IMR-90 (cell line): Measurements from ENCODE around the gene RIMOC1. TPM values are rescaled to one million over a fixed set of nuclear protein-coding genes. Genes with fewer than 3 reads are reported as not detected.

Experiments used
- ATAC-seq: fragments of 200-7000 bp; cut with Tn5 transposase; 2 replicates; pipeline ENCODE4 v1.9.1; 2020; ENCODE audit warnings: low read depth, mild to moderate bottlenecking, moderate library complexity
- BruUV-seq: library from RNA; stranded (reverse); fragments of 400-500 nt; replicated peaks from 2 replicates; lab custom pipeline; 2021; lab: Mats Ljungman, UMichigan
- CTCF ChIA-PET: fragments of 300-600 bp; formaldehyde crosslinking; extraction: SDS; loops from one replicate; lab custom pipeline; 2021; ENCODE audit warnings: antibody characterized with exemption; lab: Yijun Ruan, JAX
- POLR2A ChIA-PET: fragments of 300-600 bp; sonication (Branson Sonifier 250); formaldehyde crosslinking; loops from one replicate; lab custom pipeline; 2022; ENCODE audit warnings: antibody characterized with exemption; ENCODE audit not compliant: unreplicated experiment; lab: Charles Lee
- DNase-seq: peaks from one replicate; pipeline ENCODE4 v3.0.0; 2013
- H2AFZ ChIP-seq: replicated peaks from 2 replicates; pipeline ENCODE3; 2013; ENCODE audit warnings: low read length, mild to moderate bottlenecking; ENCODE audit not compliant: poor library complexity
- H2AK5ac ChIP-seq: 2 replicates; pipeline ENCODE4 v1.6.1; 2013; ENCODE audit warnings: low read depth, low read length, inconsistent platforms
- H2AK9ac ChIP-seq: replicated peaks from 2 replicates; pipeline ENCODE3; 2013; ENCODE audit warnings: mild to moderate bottlenecking, low read depth, low read length, moderate library complexity; ENCODE audit not compliant: poor library complexity
- H2BK120ac ChIP-seq: 2 replicates; pipeline ENCODE4 v1.6.1; 2013; ENCODE audit warnings: low read depth, low read length, inconsistent platforms
- H2BK15ac ChIP-seq: 3 replicates; pipeline ENCODE4 v1.6.1; 2013; ENCODE audit warnings: low read depth, low read length, inconsistent platforms
- H2BK20ac ChIP-seq: 2 replicates; pipeline ENCODE4 v1.6.1; 2013; ENCODE audit warnings: low read depth, mild to moderate bottlenecking, inconsistent platforms, low read length, moderate library complexity
- H2BK5ac ChIP-seq: 2 replicates; pipeline ENCODE4 v1.6.1; 2013; ENCODE audit warnings: mild to moderate bottlenecking, low read depth, low read length, inconsistent platforms; ENCODE audit not compliant: poor library complexity, severe bottlenecking
- H3K14ac ChIP-seq: replicated peaks from 2 replicates; pipeline ENCODE4 v1.6.1; 2013; ENCODE audit warnings: low read depth, low read length, inconsistent platforms
- H3K18ac ChIP-seq: 2 replicates; pipeline ENCODE4 v1.6.1; 2013; ENCODE audit warnings: low read depth, low read length, control low read depth
- H3K23ac ChIP-seq: 2 replicates; pipeline ENCODE4 v1.6.1; 2013; ENCODE audit warnings: low read depth, low read length, inconsistent platforms
- H3K27ac ChIP-seq: 2 replicates; pipeline ENCODE4 v1.5.1; 2013; ENCODE audit warnings: mild to moderate bottlenecking, control low read depth, low read length; ENCODE audit not compliant: insufficient read depth
- H3K27me3 ChIP-seq: 2 replicates; pipeline ENCODE4 v1.6.1; 2013; ENCODE audit warnings: low read length; ENCODE audit not compliant: control insufficient read depth, insufficient read depth
- H3K36me3 ChIP-seq: 2 replicates; pipeline ENCODE4 v1.6.1; 2013; ENCODE audit warnings: low read length, mixed read lengths; ENCODE audit not compliant: control insufficient read depth, insufficient read depth
- H3K4ac ChIP-seq: 2 replicates; pipeline ENCODE4 v1.6.1; 2013; ENCODE audit warnings: low read depth, low read length, inconsistent platforms
- H3K4me1 ChIP-seq: 2 replicates; pipeline ENCODE4 v1.6.1; 2013; ENCODE audit warnings: low read length, mixed read lengths; ENCODE audit not compliant: control insufficient read depth, insufficient read depth
- H3K4me2 ChIP-seq: 2 replicates; pipeline ENCODE4 v1.6.1; 2013; ENCODE audit warnings: low read depth, mild to moderate bottlenecking, control low read depth, low read length, moderate library complexity
- H3K4me3 ChIP-seq: 2 replicates; pipeline ENCODE4 v1.5.1; 2013; ENCODE audit warnings: low read depth, mild to moderate bottlenecking, control low read depth, low read length, moderate library complexity; ENCODE audit not compliant: insufficient read depth
- H3K56ac ChIP-seq: 2 replicates; pipeline ENCODE4 v1.6.1; 2013; ENCODE audit warnings: low read length, inconsistent platforms; ENCODE audit not compliant: insufficient read depth; ENCODE audit errors: extremely low read depth
- H3K79me1 ChIP-seq, 2 experiments: 2 replicates each; pipeline ENCODE4 v1.6.1; 2013; ENCODE audit warnings: low read length in 2 of 2, inconsistent platforms in 1 of 2, low read depth in 1 of 2
- H3K9ac ChIP-seq: 2 replicates; pipeline ENCODE4 v1.6.1; 2013; ENCODE audit warnings: low read depth, low read length, control low read depth
- H3K9me1 ChIP-seq: 2 replicates; pipeline ENCODE4 v1.6.1; 2013; ENCODE audit warnings: low read length, inconsistent platforms; ENCODE audit not compliant: insufficient read depth
- H3K9me3 ChIP-seq: 2 replicates; pipeline ENCODE4 v1.6.1; 2013; ENCODE audit warnings: low read length; ENCODE audit not compliant: control insufficient read depth, insufficient read depth
- H4K20me1 ChIP-seq: 2 replicates; pipeline ENCODE4 v1.6.1; 2013; ENCODE audit warnings: low read length, inconsistent platforms; ENCODE audit not compliant: insufficient read depth
- H4K5ac ChIP-seq: 2 replicates; pipeline ENCODE4 v1.6.1; 2013; ENCODE audit warnings: mild to moderate bottlenecking, low read depth, low read length, control low read depth
- H4K8ac ChIP-seq, 2 experiments: 2 replicates each; pipeline ENCODE4 v1.6.1; 2013; ENCODE audit warnings: low read depth in 2 of 2, low read length in 2 of 2, control low read depth in 1 of 2, inconsistent platforms in 1 of 2
- H4K91ac ChIP-seq: 2 replicates; pipeline ENCODE4 v1.6.1; 2013; ENCODE audit warnings: low read depth, low read length, inconsistent platforms; ENCODE audit not compliant: insufficient read depth
- BHLHE40 ChIP-seq: fragments of 150-350 bp; IDR thresholded peaks from 2 replicates; pipeline ENCODE4 v1.6.1; 2016; ENCODE audit warnings: mild to moderate bottlenecking, low read depth, low read length
- FOS ChIP-seq: fragments of 150-350 bp; IDR thresholded peaks from 2 replicates; pipeline ENCODE4 v1.6.1; 2016; ENCODE audit warnings: low read depth, low read length
- MAZ ChIP-seq: IDR thresholded peaks from 2 replicates; pipeline ENCODE4 v1.6.1; 2012; ENCODE audit warnings: low read depth, mild to moderate bottlenecking, low read length, improper control_type of control experiment, moderate library complexity, borderline replicate concordance
- MXI1 ChIP-seq: IDR thresholded peaks from 2 replicates; pipeline ENCODE4 v1.6.1; 2012; ENCODE audit warnings: low read depth, mild to moderate bottlenecking, low read length, moderate library complexity, borderline replicate concordance
- NFE2L2 ChIP-seq: fragments of 150-350 bp; IDR thresholded peaks from 2 replicates; pipeline ENCODE4 v1.6.1; 2016; ENCODE audit warnings: low read depth, mild to moderate bottlenecking, low read length
- RCOR1 ChIP-seq: IDR thresholded peaks from 2 replicates; pipeline ENCODE4 v1.6.1; 2012; ENCODE audit warnings: mild to moderate bottlenecking, low read length, improper control_type of control experiment; ENCODE audit not compliant: insufficient replicate concordance
- RFX5 ChIP-seq: IDR thresholded peaks from 2 replicates; pipeline ENCODE4 v1.8.0; 2012; ENCODE audit warnings: low read depth, mild to moderate bottlenecking, low read length, moderate library complexity
- SMC3 ChIP-seq: fragments of 150-350 bp; IDR thresholded peaks from 2 replicates; pipeline ENCODE4 v1.6.1; 2016; ENCODE audit warnings: low read depth, mild to moderate bottlenecking, antibody characterized with exemption, low read length, moderate library complexity
- WGBS, 2 experiments: methylation state at CpG; one replicate each; pipeline versions ENCODE4 v1.1.5 to v1.1.7; 2013; ENCODE audit warnings: missing lambda C conversion rate in 2 of 2; ENCODE audit not compliant: insufficient read length in 1 of 2; ENCODE audit errors: extremely low coverage in 2 of 2; 5-methylcytosine and 5-hydroxymethylcytosine counted together
- dilution Hi-C: fragments of 300-500 bp; cut with HindIII; formaldehyde crosslinking; loops from one replicate; pipeline ENCODE4 v1.14.3; 2018; ENCODE audit warnings: low sequenced_read_pairs; ENCODE audit not compliant: unreplicated experiment
- in situ Hi-C: fragments of 300-500 bp; cut with MboI; formaldehyde crosslinking; loops from 3 replicates; pipeline ENCODE4 v1.14.3; 2019; ENCODE audit warnings: low sequenced_read_pairs, inconsistent platforms, mixed read lengths
- intact Hi-C: fragments of 100-400 bp; cut with micrococcal nuclease; formaldehyde crosslinking; loops from 2 replicates; pipeline ENCODE4 v1.10.0; 2022
- polyA plus RNA-seq, 3 experiments: library from polyadenylated mRNA; depleted of rRNA; stranded (reverse); fragments of >200 nt; gene quantifications; 2 replicates each; pipeline ENCODE4 v1.2.3, GENCODE V29; 2012; ENCODE audit warnings: low replicate concordance in 1 of 3
- total RNA-seq: library from RNA; depleted of rRNA; stranded (reverse); fragments of >200 nt; gene quantifications from 2 replicates; pipeline ENCODE4 v1.2.3, GENCODE V29; 2012
- TF ChIP-seq, protein P1 (sequence below): fragments of 150-350 bp; IDR thresholded peaks from 2 replicates; pipeline ENCODE4 v1.6.1; 2017; ENCODE audit warnings: mild to moderate bottlenecking, antibody characterized with exemption, low read length, low read depth
- TF ChIP-seq, protein P2 (sequence below): conservative IDR thresholded peaks from 2 replicates; pipeline ENCODE4 v1.5.1; 2012; ENCODE audit warnings: mild to moderate bottlenecking, low read depth, low read length, improper control_type of control experiment

The RIMOC1 gene
- total and polyA plus RNA-seq, 2 of the 4 experiments (the other 2 are of a cell fraction), result 4.1 to 9.0 TPM

DNA sequence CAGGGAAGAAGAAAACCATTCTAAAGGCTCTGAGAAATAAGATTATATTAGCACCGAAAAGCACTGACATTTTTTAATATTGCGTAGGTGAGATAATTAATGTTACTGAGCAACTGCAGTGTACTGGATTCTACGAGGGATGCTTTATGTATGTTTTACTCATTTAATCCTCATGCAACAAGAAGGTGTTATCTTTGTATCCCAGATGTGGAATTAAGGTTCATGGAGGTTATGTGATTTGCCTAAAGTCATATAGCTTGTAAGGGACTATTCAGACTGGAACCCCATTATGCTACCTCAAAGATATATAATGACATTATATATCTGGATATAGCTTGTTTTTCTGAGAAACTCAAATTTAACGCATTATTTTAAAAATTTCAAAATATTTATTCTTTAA, 23.5 kb downstream of the RIMOC1 start:
- Histone ChIP-seq H3K36me3 (no peaks in the 10 kb centered on the region), H3K56ac (no peak overlapping the region), H3K4ac (no peak overlapping the region), H2BK20ac (no peak overlapping the region), H4K5ac (no peak overlapping the region), H2BK120ac (no peak overlapping the region), H3K27ac (no peak overlapping the region), H3K23ac (no peak overlapping the region), H3K9me3 (no peaks in the 10 kb centered on the region), H3K4me2 (no peak overlapping the region), H3K27me3 (no peaks in the 10 kb centered on the region), H2AK9ac (no peak overlapping the region), H2BK5ac (no peak overlapping the region), H3K4me3 (no peak overlapping the region), H2AK5ac (no peak overlapping the region), H4K8ac (no peak overlapping the region), H3K9ac (no peak overlapping the region), H3K9me1 (no peaks in the 10 kb centered on the region), H4K91ac (no peak overlapping the region), H3K14ac (no peak overlapping the region), H4K20me1 (no peaks in the 10 kb centered on the region), H2BK15ac (no peak overlapping the region), H3K79me1 (peaks cover 0 to 6% of the 10 kb centered on the region in 2 experiments; a peak in 1 of 4 replicates), H3K4me1 (no peaks in the 10 kb centered on the region; the same call in 1 of the 2 replicates), H2AFZ (no peak overlapping the region), H3K18ac (no peak overlapping the region)
- dilution Hi-C loops, result no loop called here
- intact Hi-C loops, result no loop called here
- BruUV-seq, result no TSS peak
- DNase-seq (no peak), ATAC-seq (no peak)
- no peak for TF ChIP-seq RCOR1
- TF ChIP-seq, protein P1, sequence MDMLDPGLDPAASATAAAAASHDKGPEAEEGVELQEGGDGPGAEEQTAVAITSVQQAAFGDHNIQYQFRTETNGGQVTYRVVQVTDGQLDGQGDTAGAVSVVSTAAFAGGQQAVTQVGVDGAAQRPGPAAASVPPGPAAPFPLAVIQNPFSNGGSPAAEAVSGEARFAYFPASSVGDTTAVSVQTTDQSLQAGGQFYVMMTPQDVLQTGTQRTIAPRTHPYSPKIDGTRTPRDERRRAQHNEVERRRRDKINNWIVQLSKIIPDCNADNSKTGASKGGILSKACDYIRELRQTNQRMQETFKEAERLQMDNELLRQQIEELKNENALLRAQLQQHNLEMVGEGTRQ, result no peak
- TF ChIP-seq FOS, result no peak
- TF ChIP-seq, protein P2, sequence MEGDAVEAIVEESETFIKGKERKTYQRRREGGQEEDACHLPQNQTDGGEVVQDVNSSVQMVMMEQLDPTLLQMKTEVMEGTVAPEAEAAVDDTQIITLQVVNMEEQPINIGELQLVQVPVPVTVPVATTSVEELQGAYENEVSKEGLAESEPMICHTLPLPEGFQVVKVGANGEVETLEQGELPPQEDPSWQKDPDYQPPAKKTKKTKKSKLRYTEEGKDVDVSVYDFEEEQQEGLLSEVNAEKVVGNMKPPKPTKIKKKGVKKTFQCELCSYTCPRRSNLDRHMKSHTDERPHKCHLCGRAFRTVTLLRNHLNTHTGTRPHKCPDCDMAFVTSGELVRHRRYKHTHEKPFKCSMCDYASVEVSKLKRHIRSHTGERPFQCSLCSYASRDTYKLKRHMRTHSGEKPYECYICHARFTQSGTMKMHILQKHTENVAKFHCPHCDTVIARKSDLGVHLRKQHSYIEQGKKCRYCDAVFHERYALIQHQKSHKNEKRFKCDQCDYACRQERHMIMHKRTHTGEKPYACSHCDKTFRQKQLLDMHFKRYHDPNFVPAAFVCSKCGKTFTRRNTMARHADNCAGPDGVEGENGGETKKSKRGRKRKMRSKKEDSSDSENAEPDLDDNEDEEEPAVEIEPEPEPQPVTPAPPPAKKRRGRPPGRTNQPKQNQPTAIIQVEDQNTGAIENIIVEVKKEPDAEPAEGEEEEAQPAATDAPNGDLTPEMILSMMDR, result no peak
- no peak for TF ChIP-seq BHLHE40
- TF ChIP-seq MXI1, result no peak
- TF ChIP-seq RFX5, result no peak
- TF ChIP-seq MAZ, result no peak
- no peak for TF ChIP-seq SMC3
- TF ChIP-seq NFE2L2, result no peak
- ChIA-PET POLR2A (no interaction called here), CTCF (interaction anchor here (0.9 kb wide), 1 partner anchor 9 kb away, joined by 3 read pairs; no protein-coding TSS in a partner anchor)
- 80% methylated on average over 1 of the region's 4 CpGs; no CpG with 5 or more reads in 1 of the 2 experiments for WGBS, 2 experiments
- in situ Hi-C loops, result no loop called here
